ENCODE data around the gene C19orf18. TPM values are rescaled to one million over a fixed set of nuclear protein-coding genes. Genes with fewer than 3 reads are reported as not detected.
A peak's percentile ranks its signal among the peaks of the same experiment; 100 is the strongest.
"Not testable (repeated sequence)": the region's sequence is repeated elsewhere in the genome, so short reads cannot be mapped to it uniquely, and the experiment has no call there.

The C19orf18 gene
- polyA plus RNA-seq, 6 donors from 2014 or later = 0.41 to 0.89 (median 0.57) TPM; not detected in 2

GRCh38 chr19:57935731-57936130, 38.6 kb downstream of the C19orf18 start:
- DNase-seq (no peak), ATAC-seq (ENCODE audit: low read depth in 2 of 2) (no peak)
- peak overlapping the region in 2 of 6 donors; percentile 95 to 97 for H3K27ac Mint-ChIP-seq
- H3K36me3 Mint-ChIP-seq = peaks cover 23 to 48% of the 10 kb centered on the region in 2 donors
- H3K9me3 Mint-ChIP-seq = peaks cover 2 to 39% (median 12%) of the 10 kb centered on the region in 7 donors
- peaks cover 19 to 32% (median 22%) of the 10 kb centered on the region in 3 donors for H3K4me1 Mint-ChIP-seq
- H3K4me3 Mint-ChIP-seq = peak overlapping the region in 6 of 8 donors; percentile 94 to 100 (median 100)
- no peaks in the 10 kb centered on the region for H3K27me3 Mint-ChIP-seq

GRCh38 chr19:57934820-57935665, 39.3 kb downstream of the C19orf18 start, which contains the start of gene ZNF418:
Gene ZNF418, minus strand, starts transcription at chr19:57935402. Its CDS starts 1,580 bp downstream, at chr19:57933822.
- peak; percentile 99 for ATAC-seq (ENCODE audit: low read depth in 2 of 2)
- Mint-ChIP-seq H3K9me3 (peaks cover 2 to 36% (median 12%) of the 10 kb centered on the region in 7 donors), H3K4me3 (peak within 1 kb of the TSS; percentile 94 to 100 (median 100)), H3K4me1 (peaks cover 19 to 32% (median 22%) of the 10 kb centered on the region in 3 donors), H3K27me3 (no peaks in the 10 kb centered on the region), H3K27ac (peak within 1 kb of the TSS; percentile 95 to 99 (median 98)), H3K36me3 (peaks cover 27 to 47% of the 10 kb centered on the region in 2 donors)
- peak; percentile 74 for DNase-seq

GRCh38 chr19:57927587-57927986, 46.7 kb downstream of the C19orf18 start:
- Mint-ChIP-seq H3K36me3 (peaks cover 35 to 44% of the 10 kb centered on the region in 2 donors), H3K4me1 (peaks cover under 1 to 3% (median under 1%) of the 10 kb centered on the region in 3 donors), H3K9me3 (peaks cover 4 to 45% (median 39%) of the 10 kb centered on the region in 7 donors), H3K27me3 (no peaks in the 10 kb centered on the region), H3K27ac (peak overlapping the region in 1 of 6 donors; percentile 30), H3K4me3 (no peak overlapping the region)
- ATAC-seq (ENCODE audit: low read depth in 2 of 2) (no peak), DNase-seq (no peak)

- DNase-seq (peak; percentile 87), ATAC-seq (ENCODE audit: low read depth in 2 of 2) (peak; percentile 96 to 97)
- Mint-ChIP-seq H3K36me3 (peaks cover 4 to 30% of the 10 kb centered on the region in 2 donors), H3K4me1 (peaks cover 35 to 46% (median 44%) of the 10 kb centered on the region in 3 donors), H3K27ac (peak within 1 kb of the TSS; percentile 95 to 99 (median 98)), H3K4me3 (peak within 1 kb of the TSS; percentile 93 to 100 (median 97))
- not testable (repeated sequence) for H3K27me3 Mint-ChIP-seq, H3K9me3 Mint-ChIP-seq
These were observed 58.0 kb downstream of the C19orf18 start, which contains the start of gene ZNF417 for GRCh38 chr19:57916168-57916995. Gene ZNF417, minus strand, starts transcription at chr19:57916592. Its CDS starts 181 bp downstream, at chr19:57916411.

GRCh38 chr19:57914531-57914930, 59.8 kb downstream of the C19orf18 start:
- Mint-ChIP-seq H3K4me1 (peaks cover 35 to 49% (median 48%) of the 10 kb centered on the region in 3 donors), H3K4me3 (peak overlapping the region in 7 of 8 donors; percentile 72 to 99 (median 96)), H3K27me3 (no peaks in the 10 kb centered on the region), H3K27ac (peak overlapping the region in 4 of 6 donors; percentile 35 to 98 (median 96)), H3K9me3 (peaks cover 0 to 5% (median 0%) of the 10 kb centered on the region in 7 donors), H3K36me3 (peaks cover 10 to 30% of the 10 kb centered on the region in 2 donors)
- DNase-seq = no peak
- ATAC-seq (ENCODE audit: low read depth in 2 of 2) = no peak

Other genes with a start within 250 kb of the C19orf18 start
- gene ZNF671, start 246.9 kb downstream of the C19orf18 start, polyA plus RNA-seq (ENCODE audit: low read depth in 6 of 6) = 10 to 100 TPM; 25.2 to 41.6 (median 30.4) TPM
- gene ZNF776, start 227.7 kb downstream of the C19orf18 start, polyA plus RNA-seq (ENCODE audit: low read depth in 6 of 6) = 10 to 100 TPM; 11.9 to 18.4 (median 15.1) TPM
- gene ZNF586, start 204.9 kb downstream of the C19orf18 start, polyA plus RNA-seq (ENCODE audit: low read depth in 6 of 6) = 10 to 100 TPM; 17.1 to 29.8 (median 24.1) TPM
- 10 to 100 TPM in 2 of 6 donors, 1 to 10 TPM in 4; 4.1 to 15.2 (median 6.3) TPM for gene ZNF552, start 159.6 kb downstream of the C19orf18 start, polyA plus RNA-seq (ENCODE audit: low read depth in 6 of 6)
- 1 to 10 TPM in 5 of 6 donors, not detected in 1; 1.3 to 3.0 (median 1.5) TPM for gene ZNF587B, start 144.2 kb downstream of the C19orf18 start, polyA plus RNA-seq (ENCODE audit: low read depth in 6 of 6)
- 10 to 100 TPM in 1 of 6 donors, 1 to 10 TPM in 5; 4.5 to 11.1 (median 6.8) TPM for gene ZNF587, start 124.7 kb downstream of the C19orf18 start, polyA plus RNA-seq (ENCODE audit: low read depth in 6 of 6)
- gene ZNF814, start 85.5 kb downstream of the C19orf18 start, polyA plus RNA-seq (ENCODE audit: low read depth in 6 of 6) = 10 to 100 TPM; 27.7 to 41.6 (median 34.5) TPM
- 1 to 10 TPM in 5 of 6 donors, under 1 TPM in 1; 0.80 to 6.4 (median 2.1) TPM for gene ZNF417, start 57.9 kb downstream of the C19orf18 start, polyA plus RNA-seq (ENCODE audit: low read depth in 6 of 6)
- gene ZNF418, start 39.1 kb downstream of the C19orf18 start, polyA plus RNA-seq (ENCODE audit: low read depth in 6 of 6) = 10 to 100 TPM in 4 of 6 donors, 1 to 10 TPM in 2; 7.9 to 23.3 (median 12.2) TPM
- gene ZNF256, start 26.8 kb downstream of the C19orf18 start, polyA plus RNA-seq (ENCODE audit: low read depth in 6 of 6) = 10 to 100 TPM in 5 of 6 donors, 1 to 10 TPM in 1; 9.1 to 20.6 (median 13.9) TPM
- gene ZNF606, start 28.3 kb upstream of the C19orf18 start, polyA plus RNA-seq (ENCODE audit: low read depth in 6 of 6) = 10 to 100 TPM in 3 of 6 donors, 1 to 10 TPM in 3; 6.1 to 16.0 (median 9.3) TPM
- not detected for gene ZSCAN1, start 59.5 kb upstream of the C19orf18 start, polyA plus RNA-seq (ENCODE audit: low read depth in 6 of 6)
- gene ZNF135, start 84.7 kb upstream of the C19orf18 start, polyA plus RNA-seq (ENCODE audit: low read depth in 6 of 6) = 10 to 100 TPM in 1 of 6 donors, 1 to 10 TPM in 4, not detected in 1; 4.2 to 11.1 (median 5.6) TPM
- gene ZSCAN18, start 123.7 kb upstream of the C19orf18 start, polyA plus RNA-seq (ENCODE audit: low read depth in 6 of 6) = 10 to 100 TPM; 22.2 to 39.2 (median 36.7) TPM
- gene ZNF329, start 176.3 kb upstream of the C19orf18 start, polyA plus RNA-seq (ENCODE audit: low read depth in 6 of 6) = 10 to 100 TPM in 1 of 6 donors, 1 to 10 TPM in 5; 2.5 to 11.2 (median 5.6) TPM
- 10 to 100 TPM; 45.1 to 65.9 (median 55.5) TPM for gene ZNF274, start 208.5 kb upstream of the C19orf18 start, polyA plus RNA-seq (ENCODE audit: low read depth in 6 of 6)

Data from naive B cell (primary cell).